HepG2 (cell line): ENCODE results near the gene OR2A7. TPM values are rescaled to one million over a fixed set of nuclear protein-coding genes. Genes with fewer than 3 reads are reported as not detected.
"Not testable (repeated sequence)": the region's sequence is repeated elsewhere in the genome, so short reads cannot be mapped to it uniquely, and the experiment has no call there.

Experiments
- ATAC-seq: fragments of 200-7000 bp; cut with Tn5 transposase; 3 replicates; pipeline ENCODE4 v1.9.1; 2020; ENCODE audit warnings: mild to moderate bottlenecking, moderate library complexity
- BruUV-seq: library from RNA; stranded (reverse); fragments of 400-500 nt; replicated peaks from 2 replicates; lab custom pipeline; 2021; lab: Mats Ljungman, UMichigan
- CTCF ChIA-PET: fragments of 300-600 bp; formaldehyde crosslinking; extraction: SDS; loops from one replicate; lab custom pipeline; 2021; ENCODE audit warnings: low total read pairs, inconsistent platforms, low intra/inter-chr PET ratio; lab: Yijun Ruan, JAX
- POLR2A ChIA-PET: fragments of 350-600 bp; sonication (Branson Sonifier 250); formaldehyde crosslinking; loops from one replicate; lab custom pipeline; 2020; ENCODE audit warnings: antibody characterized with exemption, inconsistent platforms; lab: Yijun Ruan, JAX
- DNase-seq: peaks from one replicate; pipeline ENCODE4 v3.0.0-alpha.2; 2015; ENCODE audit warnings: low spot score
- FAIRE-seq: peaks from 3 replicates; lab custom pipeline; 2011; peaks lifted over from hg19 to GRCh38; lab: Jason Lieb, UNC
- H2AFZ ChIP-seq: one replicate; pipeline ENCODE4 v1.6.1; 2011; ENCODE audit warnings: low read length, inconsistent platforms
- H3K27ac ChIP-seq: fragments of 300-600 bp; 3 replicates; pipeline ENCODE4 v1.8.0; 2011; ENCODE audit warnings: mixed run types, mild to moderate bottlenecking, mixed read lengths, low read length, inconsistent platforms; ENCODE audit not compliant: insufficient read depth; ENCODE audit errors: extremely low read length
- H3K27me3 ChIP-seq, 2 experiments: fragments of 200-600 bp in 1 of 2; 2 replicates in 1 of 2; 3 replicates in 1 of 2; pipeline versions ENCODE4 v1.6.0 to v1.8.0; 2011; ENCODE audit warnings: low read length in 2 of 2, mild to moderate bottlenecking in 2 of 2, moderate library complexity in 2 of 2, inconsistent platforms in 1 of 2; ENCODE audit not compliant: insufficient read depth in 2 of 2, control insufficient read depth in 1 of 2
- H3K36me3 ChIP-seq, 2 experiments: fragments of 200-600 bp in 1 of 2; replicated peaks in 1 of 2; 2 replicates in 1 of 2; 3 replicates in 1 of 2; pipeline versions ENCODE4 v1.5.1 to v1.8.0; 2011; ENCODE audit warnings: low read length in 2 of 2, inconsistent platforms in 1 of 2; ENCODE audit not compliant: insufficient read depth in 2 of 2, control insufficient read depth in 1 of 2
- H3K4me1 ChIP-seq: 2 replicates; pipeline ENCODE4 v1.5.1; 2012; ENCODE audit warnings: low read length, inconsistent platforms; ENCODE audit not compliant: insufficient read depth
- H3K4me2 ChIP-seq: 2 replicates; pipeline ENCODE4 v1.6.0; 2011; ENCODE audit warnings: low read depth, low read length, inconsistent platforms
- H3K4me3 ChIP-seq, 3 experiments: fragments of 200-600 bp in 1 of 3; sonication (generic), shearing (Covaris generic) in 1 of 3; replicated peaks in 1 of 3; 2 replicates each; pipeline ENCODE4 v1.5.1; 2011 to 2016; ENCODE audit warnings: low read length in 3 of 3, inconsistent platforms in 2 of 3, low read depth in 2 of 3, mild to moderate bottlenecking in 2 of 3, control low read depth in 1 of 3, mixed read lengths in 1 of 3; ENCODE audit not compliant: insufficient read depth in 1 of 3
- H3K79me2 ChIP-seq: one replicate; pipeline ENCODE4 v1.6.1; 2011; ENCODE audit warnings: low read length, inconsistent platforms; ENCODE audit not compliant: insufficient read depth
- H3K9ac ChIP-seq: 2 replicates; pipeline ENCODE4 v1.6.0; 2011; ENCODE audit warnings: mild to moderate bottlenecking, low read depth, low read length, inconsistent platforms; ENCODE audit not compliant: insufficient read depth
- H3K9me3 ChIP-seq: 2 replicates; pipeline ENCODE4 v1.5.1; 2012; ENCODE audit warnings: mild to moderate bottlenecking, low read length
- H4K20me1 ChIP-seq: 2 replicates; pipeline ENCODE4 v1.6.0; 2011; ENCODE audit warnings: inconsistent platforms, mild to moderate bottlenecking, low read length, moderate library complexity; ENCODE audit not compliant: insufficient read depth
- WGBS: methylation state at CpG from one replicate; pipeline ENCODE4 v1.1.6; 2017; ENCODE audit warnings: low lambda C conversion rate; 5-methylcytosine and 5-hydroxymethylcytosine counted together
- in situ Hi-C: cut with HindIII; loops from 2 replicates; pipeline ENCODE4 v1.10.0; 2017; ENCODE audit warnings: low pct_unique_long_range_greater_than_20kb; ENCODE audit not compliant: extremely low pct_ligation_motif_present
- intact Hi-C: fragments of 100-400 bp; cut with micrococcal nuclease; formaldehyde crosslinking; loops from one replicate; pipeline ENCODE4 v1.10.0; 2022; ENCODE audit not compliant: unreplicated experiment
- polyA plus RNA-seq, 8 experiments: library from polyadenylated mRNA; depleted of rRNA in 3 of 8; stranded (reverse) in 7 of 8; unstranded in 1 of 8; fragments of >200 nt; fragmentation: Illumina TruSeq in 4 of 8; extraction: Trizol in 4 of 8; gene quantifications; 2 replicates each; pipeline versions ENCODE4 v1.2.1 to v1.2.3, GENCODE V29; 2011 to 2016; ENCODE audit warnings: low read depth in 4 of 8, missing spikeins in 1 of 8, mixed read lengths in 1 of 8; ENCODE audit not compliant: insufficient read depth in 1 of 8
- total RNA-seq, 5 experiments: library from RNA; depleted of rRNA; stranded (reverse); fragments of >200 nt; fragmentation: Illumina TruSeq; extraction: Trizol; gene quantifications; 2 replicates each; pipeline ENCODE4 v1.2.3, GENCODE V29; 2016; ENCODE audit warnings: low read depth in 1 of 5

Gene OR2A7
- total and polyA plus RNA-seq, 2 of the 13 experiments (the other 11 are each of a cell fraction or from before 2014, with no cell fraction given), result not detected

DNA sequence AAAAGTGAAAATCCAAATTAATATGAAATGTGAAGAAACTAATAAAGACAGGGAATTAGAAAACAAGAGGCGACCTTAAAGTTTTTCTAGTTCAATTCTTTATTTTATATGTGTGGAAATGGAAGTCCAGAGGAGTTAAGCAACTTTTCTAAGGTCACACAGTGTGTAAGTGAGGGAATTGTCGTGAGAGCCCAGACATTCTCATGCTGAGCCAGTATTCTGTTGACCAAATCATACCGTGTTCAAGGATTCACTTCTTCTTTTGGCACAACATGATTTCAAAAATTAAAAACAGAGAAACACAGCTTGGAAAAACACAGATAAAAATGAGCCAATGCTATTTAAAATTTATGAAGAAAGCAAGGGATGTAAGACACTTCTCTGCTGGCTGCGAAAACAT is 37.7 kb downstream of the OR2A7 start:
- H3K27me3 ChIP-seq, DNase-seq, intact Hi-C loops, H3K9ac ChIP-seq, ATAC-seq, H3K4me3 ChIP-seq, POLR2A ChIA-PET, CTCF ChIA-PET, H3K4me2 ChIP-seq, BruUV-seq, in situ Hi-C loops, H3K36me3 ChIP-seq, H2AFZ ChIP-seq, H3K4me1 ChIP-seq, H3K9me3 ChIP-seq, H4K20me1 ChIP-seq, H3K27ac ChIP-seq, H3K79me2 ChIP-seq: not testable (repeated sequence)
- 1% methylated on average over 3 of the region's 4 CpGs for WGBS
- FAIRE-seq, result peak; percentile 15

DNA sequence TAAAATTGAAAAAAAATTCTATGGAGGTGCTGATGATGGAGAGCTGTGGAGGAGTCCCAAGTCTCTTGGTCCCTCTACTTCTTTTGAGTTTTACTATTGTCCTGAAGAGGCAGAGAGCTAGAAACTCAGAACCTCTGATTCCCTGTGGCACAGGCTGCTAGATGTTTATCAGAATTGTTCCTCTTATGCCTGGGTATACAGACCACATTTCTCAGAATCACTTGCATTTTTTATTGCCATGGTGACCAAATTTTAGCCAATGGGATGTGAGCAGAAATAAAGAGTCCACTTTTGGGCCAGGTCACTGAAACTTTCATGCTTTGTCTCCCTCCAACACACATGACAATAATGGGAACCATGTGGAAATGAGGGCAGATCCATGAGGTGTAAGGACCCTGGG is 40.9 kb downstream of the OR2A7 start:
- FAIRE-seq, H3K36me3 ChIP-seq, H3K27me3 ChIP-seq, in situ Hi-C loops, intact Hi-C loops, H3K9me3 ChIP-seq, H3K9ac ChIP-seq, H3K79me2 ChIP-seq, H3K4me3 ChIP-seq, H2AFZ ChIP-seq, POLR2A ChIA-PET, BruUV-seq, H3K4me2 ChIP-seq, ATAC-seq, H3K4me1 ChIP-seq, CTCF ChIA-PET, H4K20me1 ChIP-seq, DNase-seq, H3K27ac ChIP-seq: not testable (repeated sequence)

DNA sequence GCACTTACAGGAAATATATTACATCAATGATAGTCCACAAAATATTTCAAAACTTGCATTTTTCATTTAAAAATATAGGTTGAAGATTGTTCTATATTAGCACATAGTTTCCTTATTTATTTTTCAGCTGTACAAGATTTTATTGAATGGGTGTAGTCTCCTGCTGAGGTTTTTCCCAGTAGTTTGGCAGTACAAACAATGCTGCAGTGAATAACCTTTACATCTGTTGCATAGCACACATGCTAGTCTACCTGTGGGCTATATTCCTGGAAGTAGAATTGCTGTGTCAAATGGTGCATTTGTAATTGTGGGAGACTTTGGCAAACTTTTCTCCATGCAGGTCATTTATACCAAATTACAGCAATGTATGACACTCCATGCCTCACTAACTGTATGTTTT is 44.1 kb downstream of the OR2A7 start:
- ATAC-seq, result not testable (repeated sequence)

GRCh38 chr7:144219149-144219548 is 45.4 kb downstream of the OR2A7 start:
- WGBS, result no CpG with 5 or more reads among the region's 4 CpGs
- H3K36me3 ChIP-seq, H4K20me1 ChIP-seq, H3K27me3 ChIP-seq, POLR2A ChIA-PET, H2AFZ ChIP-seq, H3K4me2 ChIP-seq, H3K4me3 ChIP-seq, ATAC-seq, H3K79me2 ChIP-seq, H3K4me1 ChIP-seq, CTCF ChIA-PET, BruUV-seq, H3K27ac ChIP-seq, H3K9me3 ChIP-seq, in situ Hi-C loops, H3K9ac ChIP-seq, DNase-seq, intact Hi-C loops: not testable (repeated sequence)
- peak; percentile 67 for FAIRE-seq

More for the DNA sequence above, 44.1 kb downstream of the OR2A7 start:
- H3K79me2 ChIP-seq, DNase-seq, H3K4me1 ChIP-seq, H3K36me3 ChIP-seq, CTCF ChIA-PET, intact Hi-C loops, H3K27ac ChIP-seq, H4K20me1 ChIP-seq, H3K9ac ChIP-seq, in situ Hi-C loops, BruUV-seq, H3K9me3 ChIP-seq, FAIRE-seq, POLR2A ChIA-PET, H2AFZ ChIP-seq, H3K4me2 ChIP-seq, H3K27me3 ChIP-seq, H3K4me3 ChIP-seq: not testable (repeated sequence)
